Inferior parietal cortex (tissue), 1 donor: ENCODE results near the gene DISC1.
"Not testable (repeated sequence)": the region's sequence is repeated elsewhere in the genome, so short reads cannot be mapped to it uniquely, and the experiment has no call there.

Experiments used
- DNase-seq: peaks from one replicate; pipeline ENCODE4 v3.0.0-alpha.2; 2016; ENCODE audit errors: extremely low spot score

DISC1 gene

DNA sequence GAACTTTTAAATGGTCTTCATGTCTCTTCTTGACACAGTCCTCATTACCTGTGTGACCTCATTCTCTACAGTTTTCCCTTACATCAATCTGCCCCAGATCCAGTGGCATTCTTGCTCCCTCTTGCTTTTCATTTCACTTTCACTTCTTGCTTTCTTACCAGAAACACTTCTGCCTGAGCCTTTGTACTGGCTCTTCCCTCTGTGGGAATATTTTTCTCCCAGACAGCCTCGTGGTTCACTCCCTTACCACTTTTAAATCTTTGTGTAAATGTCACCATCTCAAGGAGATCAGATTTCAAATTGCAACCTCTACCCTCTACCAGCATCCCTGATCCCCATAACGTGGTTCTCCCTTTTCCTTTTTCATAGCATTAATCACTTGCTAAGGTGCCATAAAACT lies 73.2 kb downstream of the DISC1 start:
- no peak for DNase-seq

DNA sequence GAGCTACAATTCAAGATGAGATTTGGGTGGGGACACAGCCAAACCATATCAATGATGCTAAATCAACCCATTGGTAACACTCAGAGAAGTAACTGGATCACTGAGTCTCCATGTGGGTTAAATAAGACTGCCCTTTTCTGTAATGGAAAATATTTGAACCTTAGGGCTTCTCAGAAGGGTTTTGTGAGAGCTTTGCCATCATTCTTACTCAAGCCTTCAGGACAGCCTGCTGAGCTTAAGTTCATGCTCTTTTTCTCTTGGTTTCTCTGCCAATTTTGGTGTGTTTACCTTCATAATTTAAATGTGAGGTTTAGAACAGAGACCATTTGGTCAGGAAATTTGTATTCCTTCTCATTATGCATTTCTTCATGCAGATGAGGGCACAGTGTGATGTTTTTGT lies 74.7 kb downstream of the DISC1 start:
- no peak for DNase-seq

DNA sequence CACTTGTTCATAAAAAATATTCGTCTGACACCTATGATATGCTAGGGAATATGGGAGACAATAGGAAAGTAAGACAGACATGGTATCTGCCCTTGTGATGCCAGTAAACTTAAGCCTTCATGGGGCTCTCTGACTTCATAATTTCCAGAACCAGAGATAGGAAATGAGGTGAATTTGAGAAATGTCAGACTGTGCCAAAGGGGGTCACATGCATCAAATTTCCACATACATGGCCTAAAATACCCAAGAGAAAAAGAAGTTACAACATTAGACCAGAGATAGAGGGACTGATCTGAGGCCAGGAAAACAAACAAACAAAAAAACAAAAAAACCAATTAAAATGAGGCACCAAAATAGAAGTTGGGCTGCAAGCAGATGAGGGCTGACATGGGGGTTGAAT lies 75.7 kb downstream of the DISC1 start:
- DNase-seq, result no peak

DNA sequence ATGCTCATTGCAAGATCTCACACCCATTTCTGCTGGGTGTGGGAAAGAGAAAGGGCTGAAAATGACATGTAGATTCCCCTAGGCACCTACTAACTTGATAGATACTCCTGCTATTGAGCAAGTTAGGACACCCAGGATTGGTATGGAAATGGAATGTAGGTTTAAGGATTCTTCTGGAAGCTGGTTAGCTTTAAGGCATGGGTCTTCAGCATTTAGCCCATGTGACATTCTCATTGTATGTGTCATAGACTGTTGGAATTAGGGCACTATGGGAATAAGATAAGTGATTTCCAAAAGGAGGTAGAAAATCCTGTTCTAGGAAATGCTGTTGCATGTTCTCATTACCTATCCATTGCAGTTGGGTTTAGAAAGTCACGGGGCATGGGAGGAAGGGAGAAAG lies 76.2 kb downstream of the DISC1 start:
- DNase-seq, result no peak

DNA sequence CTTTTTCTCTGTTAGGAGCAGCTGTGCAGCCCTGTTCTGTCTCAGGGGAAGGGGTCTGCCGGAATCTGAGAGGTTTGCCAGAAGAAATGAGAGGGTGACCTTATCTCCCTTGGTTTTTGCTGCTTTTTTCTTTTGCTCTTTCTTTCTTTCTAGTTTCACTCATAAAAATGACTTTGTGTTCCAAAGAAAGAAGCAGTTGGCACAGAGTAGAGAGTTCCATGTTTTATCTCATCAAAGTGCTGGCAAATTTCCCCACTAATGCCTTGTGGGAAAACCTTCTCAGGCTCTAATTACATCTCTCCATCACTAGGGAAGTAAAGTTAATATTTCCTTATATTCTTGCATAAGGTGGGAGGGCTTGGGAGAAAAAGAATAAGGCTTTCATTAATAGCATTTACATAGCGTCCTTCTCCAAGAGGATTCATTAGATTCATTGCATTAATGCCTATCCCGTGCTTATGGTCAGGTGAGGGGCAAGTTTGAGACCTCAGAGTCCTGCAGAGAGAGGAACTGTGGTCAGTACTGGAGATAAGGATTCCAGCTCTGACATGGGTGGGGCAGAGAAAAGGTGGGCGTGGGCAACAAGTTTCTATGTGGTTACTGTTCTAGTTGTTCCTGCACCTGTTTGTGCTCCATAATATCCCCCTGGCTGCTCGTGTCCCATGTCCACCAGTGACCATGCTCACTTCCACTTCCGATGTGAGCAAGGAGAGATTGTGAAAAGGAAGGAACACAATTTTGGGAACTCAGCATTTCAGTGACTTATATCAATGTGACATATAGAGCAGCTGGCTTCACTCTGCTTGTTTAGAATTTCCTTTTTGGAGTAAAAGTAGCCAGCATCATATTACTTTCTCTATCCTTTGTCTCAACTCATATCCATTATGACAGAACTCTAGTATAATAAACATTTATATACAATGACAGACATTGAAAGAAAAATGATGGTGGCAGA lies 79.5 kb downstream of the DISC1 start:
- DNase-seq, result no peak

DNA sequence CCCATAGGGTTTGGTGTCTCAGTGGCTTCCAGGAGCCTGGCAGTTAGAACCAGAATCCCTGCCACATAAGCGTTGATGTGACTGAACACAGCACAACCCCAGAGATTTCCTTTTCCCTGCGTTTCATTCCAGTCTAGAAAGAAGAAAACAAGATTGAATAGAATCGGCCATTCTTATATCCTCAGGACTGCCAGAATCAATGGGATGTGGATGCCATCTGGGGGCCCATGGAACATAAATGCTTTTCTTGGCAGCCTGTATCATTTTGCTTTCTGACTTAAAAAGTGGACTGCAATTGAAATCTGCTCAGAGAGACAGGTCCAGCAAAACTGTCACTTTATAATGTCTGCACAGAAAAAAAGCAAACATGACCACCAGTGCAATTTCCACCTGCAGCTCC lies 80.3 kb downstream of the DISC1 start:
- no peak for DNase-seq

DNA sequence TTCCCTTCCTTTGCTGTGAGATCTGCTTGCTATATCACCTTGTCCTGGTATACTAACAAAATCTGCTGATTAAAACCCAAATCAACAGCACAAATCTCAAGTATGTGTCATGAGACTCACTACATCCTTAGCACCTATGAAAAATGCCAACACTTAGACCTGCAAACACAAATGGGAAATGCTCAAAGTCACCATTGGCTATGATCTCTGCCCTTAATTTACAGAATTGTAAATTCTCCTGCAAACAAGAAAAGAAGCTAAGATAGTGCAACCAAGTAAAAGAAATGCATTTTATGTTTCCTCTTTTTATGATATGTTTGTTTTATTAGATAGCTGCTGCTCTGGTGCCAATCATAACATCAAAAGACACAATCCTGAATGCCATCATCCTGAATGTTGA lies 80.8 kb downstream of the DISC1 start:
- DNase-seq, result no peak

DNA sequence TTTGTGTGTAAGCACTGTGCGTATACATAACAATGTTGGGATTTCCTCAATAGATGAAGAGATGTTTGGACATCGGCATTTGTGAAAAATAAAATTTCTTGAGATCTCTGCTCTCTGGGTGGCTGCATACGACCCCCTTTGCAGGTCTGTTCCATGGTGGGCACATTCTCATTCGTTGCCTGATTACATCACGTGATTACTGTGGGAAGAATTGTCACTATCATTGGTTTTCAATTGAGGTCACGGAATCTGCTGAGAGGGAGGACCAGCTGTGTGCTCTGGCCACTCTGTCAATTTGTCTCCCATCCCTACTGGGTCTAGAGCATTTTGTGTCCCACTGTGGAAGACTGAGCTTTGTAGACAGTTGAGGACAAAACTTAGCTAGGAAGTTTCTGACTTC lies 81.8 kb downstream of the DISC1 start:
- DNase-seq, result no peak

DNA sequence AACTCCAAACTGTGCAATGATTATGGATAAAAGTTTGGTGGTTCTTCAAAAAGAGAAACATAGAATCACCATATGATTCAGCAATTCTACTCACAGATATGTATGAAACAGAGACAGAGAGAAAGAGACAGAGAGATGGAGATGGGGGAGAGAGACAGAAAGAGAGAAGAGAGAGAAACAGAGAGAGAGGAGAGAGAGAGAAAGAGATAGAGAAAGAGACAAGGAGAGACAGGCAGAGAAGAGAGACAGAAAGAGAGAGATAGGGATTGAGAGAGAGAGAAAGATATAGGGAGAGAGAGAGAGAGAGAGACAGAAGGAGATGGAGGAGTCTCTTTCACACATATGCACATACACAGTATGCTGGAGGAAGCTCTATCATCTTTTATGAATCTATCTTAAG lies 87.8 kb downstream of the DISC1 start:
- no peak for DNase-seq

DNA sequence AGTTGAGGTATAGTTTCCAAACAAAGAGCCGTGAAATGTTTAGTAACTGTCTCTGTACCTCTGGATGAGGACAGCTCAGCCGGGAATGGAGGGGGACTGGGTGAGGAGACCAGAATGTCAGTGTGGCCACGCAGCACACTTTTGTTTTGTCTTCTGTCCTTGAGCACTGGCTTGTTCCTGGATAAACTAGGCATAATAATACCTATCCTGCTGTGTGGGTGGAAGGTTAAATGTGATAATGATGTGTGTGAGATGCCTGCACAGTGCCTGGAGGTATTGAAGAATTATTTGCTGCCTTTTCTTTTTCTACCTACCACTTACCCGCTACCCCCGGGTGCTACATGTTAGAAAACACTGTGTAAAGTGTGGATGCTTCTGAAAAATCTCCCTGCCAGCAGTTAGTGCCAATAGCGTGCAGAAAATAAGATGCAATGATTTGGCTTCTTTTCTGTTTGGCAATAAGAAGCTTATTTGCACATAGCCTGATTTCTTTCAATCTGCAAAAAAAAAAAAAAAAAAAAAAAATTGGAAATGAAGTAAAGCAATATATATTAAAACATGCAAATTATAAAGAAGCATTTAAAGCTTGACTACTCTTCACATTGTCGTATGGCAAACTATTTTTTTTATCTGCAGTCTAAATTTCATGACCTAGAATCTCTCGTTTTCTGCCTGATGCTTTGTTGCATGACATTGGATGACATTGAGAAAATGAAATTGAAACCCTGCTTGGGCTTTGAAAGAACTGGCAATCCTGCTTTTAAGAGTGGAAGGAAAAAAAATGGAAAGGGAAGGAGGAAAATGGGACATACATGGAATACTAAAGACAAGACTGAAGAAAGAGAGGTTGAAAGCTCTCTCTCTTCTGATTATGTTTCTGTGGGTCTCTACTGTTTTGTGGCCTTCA lies 89.5 kb downstream of the DISC1 start:
- no peak for DNase-seq

DNA sequence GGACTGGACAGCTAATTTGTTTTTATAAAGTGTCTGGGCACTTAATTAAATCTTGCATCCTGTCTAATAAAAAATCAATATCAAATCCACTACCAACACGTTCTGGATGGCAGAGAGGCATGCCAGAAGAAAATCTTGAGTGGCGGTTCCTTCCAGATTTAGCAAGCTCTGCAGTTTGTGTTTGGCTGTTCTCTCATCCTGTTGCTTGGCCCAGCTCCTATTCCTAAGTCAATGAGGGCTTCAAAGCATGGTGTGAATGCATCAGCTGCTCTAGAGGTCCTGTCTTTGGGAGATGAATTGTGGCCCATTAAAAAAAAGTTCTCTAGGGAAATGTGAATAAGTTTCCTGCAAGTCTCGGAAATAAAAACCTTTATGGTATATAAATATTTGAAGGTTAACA lies 90.3 kb downstream of the DISC1 start:
- DNase-seq, result no peak

DNA sequence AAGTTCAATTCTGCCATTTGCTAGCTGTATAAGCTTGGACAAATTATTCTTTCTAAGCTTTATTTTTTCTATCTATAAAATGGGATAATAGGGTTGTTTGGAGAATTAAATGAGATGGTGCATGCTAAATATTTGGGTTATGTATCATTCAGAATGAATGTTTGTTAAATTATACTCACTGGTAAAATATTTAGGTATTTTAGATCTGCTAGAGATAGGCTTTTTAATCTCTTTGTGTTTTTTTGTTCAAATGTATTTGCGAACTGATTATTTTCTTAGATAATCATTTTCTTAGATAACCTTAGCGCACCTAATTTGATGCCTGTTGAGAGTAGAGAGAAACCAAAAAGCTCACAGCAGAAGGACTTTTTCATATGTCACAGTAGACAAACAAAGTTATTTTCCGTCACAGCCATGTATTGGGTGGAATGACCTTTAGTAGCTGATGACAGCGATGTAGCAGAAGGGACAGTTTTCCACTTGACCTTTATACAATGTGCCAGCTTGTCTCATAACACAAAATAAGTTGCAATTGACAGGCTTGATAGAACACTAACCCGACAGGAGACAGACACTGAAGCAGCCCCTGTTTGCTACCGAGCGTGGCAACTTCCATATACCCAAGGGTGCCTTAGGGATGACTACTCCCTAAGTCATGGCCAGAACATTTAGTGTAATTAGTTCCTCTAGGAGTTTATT lies 93.0 kb downstream of the DISC1 start:
- DNase-seq, result no peak

DNA sequence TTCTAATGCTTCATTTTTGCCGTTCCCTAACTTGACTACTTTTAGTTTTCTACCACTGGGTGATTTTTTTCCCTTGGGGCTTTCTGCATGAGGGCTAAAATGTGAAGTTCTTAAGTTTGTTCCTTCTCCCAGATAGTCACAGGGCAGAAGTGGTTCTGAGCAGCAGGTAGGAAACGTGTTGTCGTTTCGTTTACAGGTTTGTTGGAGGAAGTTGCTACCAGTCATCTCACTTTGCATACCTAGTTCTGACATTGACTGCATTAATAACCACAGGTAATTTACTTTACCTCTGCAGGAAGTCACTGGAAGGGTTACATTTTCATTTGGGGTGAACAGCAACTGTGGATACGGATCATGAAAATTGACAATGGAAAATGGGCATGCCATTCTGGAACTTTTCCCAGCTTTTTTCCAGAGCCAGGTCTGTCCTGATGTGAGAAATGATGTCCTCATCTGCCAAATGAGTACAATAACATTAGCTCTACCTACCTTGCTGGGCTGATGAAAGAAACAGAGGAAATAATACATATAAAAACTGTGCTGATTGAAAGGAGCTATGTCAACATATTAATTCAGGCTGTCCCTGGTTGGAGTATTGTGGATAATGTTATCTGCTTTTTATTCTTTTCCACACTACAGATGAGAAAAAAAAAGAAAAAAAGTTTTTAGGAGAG lies 94.2 kb downstream of the DISC1 start:
- no peak for DNase-seq

DNA sequence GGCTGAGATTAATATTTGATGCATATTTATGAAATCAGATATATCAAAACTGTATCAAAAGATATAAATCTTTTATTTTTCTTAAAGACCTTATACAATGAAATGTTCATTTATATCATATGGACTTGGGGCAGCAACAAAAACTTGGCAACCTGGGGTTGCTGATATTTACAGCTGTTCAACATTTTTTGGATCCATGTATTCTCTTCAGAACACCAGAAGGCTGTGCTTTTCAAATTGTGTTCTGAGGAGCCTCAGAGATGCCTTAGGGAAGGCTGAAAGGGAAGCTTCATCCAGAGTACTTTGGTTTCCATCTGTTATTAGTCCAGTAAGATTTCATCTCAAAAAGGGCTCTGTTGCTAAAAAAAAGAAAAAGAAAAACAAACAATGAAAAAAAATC lies 94.8 kb downstream of the DISC1 start:
- DNase-seq, result no peak

DNA sequence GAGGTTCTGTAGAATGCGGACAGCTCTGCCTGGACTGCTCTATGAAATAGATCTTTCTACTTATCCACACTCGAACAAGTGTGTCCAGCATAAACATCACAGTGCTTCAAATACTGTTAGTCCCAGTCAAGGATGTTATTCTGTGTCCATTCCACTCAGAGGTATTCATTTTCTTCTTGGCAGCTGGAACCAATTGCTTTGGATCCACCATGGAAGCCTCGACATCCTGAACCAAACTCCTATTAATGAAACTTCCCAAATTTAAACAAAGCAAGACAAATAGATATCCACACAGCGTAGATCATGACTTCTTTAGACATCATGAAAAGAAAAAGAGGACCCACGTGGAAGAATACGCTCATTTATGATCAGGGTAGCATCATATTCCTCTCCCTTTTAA lies 95.8 kb downstream of the DISC1 start:
- DNase-seq, result no peak

DNA sequence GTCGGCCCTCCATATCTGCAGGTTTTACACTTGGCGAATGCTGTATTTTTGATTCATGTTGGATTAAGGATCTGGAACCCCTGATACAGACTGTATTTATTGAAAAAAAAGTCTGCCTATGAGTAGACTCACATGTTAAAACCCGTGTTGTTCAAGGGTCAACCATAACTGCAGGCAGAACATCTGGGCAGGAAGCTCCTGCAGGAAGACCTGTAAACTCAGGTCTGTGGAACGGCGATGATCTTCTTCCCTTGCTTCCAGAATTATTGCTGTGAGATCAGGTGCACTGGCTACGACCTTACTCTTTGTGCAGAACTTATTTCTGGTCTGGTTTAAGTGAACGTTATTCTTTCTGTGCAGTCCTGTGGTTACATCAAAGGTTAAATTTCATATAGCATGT lies 96.6 kb downstream of the DISC1 start:
- DNase-seq, result no peak

DNA sequence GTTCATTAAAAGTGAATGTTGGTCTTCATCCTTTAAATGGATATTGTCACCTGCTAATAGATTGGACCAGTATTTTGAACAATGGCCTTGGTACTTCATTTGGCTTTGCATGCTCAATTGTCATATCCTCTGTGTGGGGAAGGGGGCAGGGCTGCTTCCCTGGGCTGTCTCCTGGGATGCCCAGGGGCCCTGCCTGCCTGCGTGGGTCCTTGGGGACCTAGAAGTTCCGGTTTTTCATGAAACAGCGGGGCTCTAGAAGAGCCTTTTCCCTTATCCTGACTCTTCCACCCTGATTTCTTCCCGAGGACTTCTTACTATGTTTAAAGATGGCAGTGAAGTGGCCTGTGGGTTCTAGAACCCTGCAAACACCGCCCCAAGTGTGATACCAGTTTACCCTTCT lies 97.5 kb downstream of the DISC1 start:
- DNase-seq, result no peak

DNA sequence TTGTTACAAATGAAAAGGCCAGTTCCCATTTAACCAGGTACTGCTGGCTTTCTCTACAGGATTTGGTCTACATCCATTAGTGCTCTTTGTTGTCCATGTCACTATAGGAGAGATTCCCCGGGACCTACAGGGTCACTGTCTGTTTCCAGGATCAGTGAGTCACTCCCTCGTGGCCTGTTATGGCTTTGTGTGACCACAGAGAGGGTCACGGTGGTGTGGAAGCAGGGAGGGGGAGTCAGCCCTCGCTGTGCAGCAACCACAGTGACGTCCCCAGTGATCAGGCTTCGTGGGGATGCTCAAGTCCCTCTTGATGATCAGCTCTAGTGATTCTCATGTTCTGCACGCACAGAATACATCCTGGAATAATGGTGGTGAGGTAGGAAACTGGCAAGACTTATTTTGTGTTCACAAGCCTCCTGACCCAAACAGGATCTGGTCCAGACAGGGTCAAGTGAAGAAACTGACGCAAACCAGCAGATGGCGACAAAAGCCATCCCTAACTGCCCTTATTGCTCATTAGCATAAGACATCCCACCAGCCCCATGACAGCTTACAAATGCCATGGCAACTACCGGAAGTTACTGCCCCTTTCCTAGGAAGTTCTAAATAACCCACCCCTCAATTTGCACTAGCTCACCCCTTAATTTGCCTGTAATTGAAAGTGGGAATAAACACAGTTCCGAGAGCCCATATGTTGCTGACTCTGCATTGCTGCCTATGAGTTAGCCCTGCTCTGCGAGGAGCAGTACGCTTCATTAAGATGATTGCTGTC lies 98.5 kb downstream of the DISC1 start:
- peak; percentile 53 for DNase-seq

DNA sequence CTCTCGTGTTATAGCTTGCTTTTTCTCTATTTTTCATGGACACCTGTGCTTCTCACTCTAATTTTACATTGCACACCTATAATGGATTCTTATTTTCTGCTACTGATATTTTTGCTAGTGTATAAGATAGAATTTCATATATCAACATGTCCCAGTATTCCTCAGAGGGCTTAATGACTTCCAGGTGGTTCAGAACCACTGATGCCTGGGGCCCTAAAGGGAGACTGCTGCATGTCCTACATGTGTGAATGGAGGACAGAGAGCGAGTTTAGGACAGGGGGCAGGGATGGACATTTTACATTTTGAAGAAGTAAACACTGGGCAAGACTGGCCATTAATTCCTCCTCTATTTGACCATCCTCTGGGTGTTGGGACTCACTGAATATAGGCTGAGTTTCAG lies 100.6 kb downstream of the DISC1 start:
- no peak for DNase-seq

DNA sequence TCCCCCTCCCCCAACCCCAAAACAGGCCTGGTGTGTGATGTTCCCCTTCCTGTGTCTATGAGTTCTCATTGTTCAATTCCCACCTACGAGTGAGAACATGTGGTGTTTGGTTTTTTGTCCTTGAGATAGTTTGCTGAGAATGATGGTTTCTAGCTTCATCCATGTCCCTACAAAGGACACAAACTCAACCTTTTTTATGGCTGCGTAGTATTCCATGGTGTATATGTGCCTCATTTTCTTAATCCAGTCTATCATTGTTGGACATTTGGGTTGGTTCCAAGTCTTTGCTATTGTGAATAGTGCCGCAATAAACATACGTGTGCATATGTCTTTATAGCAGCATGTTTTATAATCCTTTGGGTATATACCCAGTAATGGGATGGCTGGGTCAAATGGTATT lies 102.4 kb downstream of the DISC1 start:
- DNase-seq, result not testable (repeated sequence)

DNA sequence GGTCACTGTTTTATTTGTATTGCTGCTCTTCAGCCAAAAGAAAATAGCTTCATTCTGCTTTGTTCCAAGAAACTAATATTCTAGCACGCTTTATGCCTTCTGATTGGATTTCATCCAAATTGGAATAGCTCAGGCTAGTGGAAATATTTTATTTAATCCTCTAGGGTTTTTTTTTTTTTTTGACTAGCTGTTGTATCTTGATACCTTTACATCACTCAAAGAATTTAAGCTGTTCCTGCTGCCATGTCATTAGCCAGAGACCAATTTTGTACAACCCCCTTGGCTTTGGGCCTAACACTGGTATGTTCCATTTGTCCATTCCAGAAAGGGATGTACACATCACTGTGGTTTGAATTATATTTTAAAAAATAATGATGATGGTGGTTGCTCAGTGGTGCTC lies 103.0 kb downstream of the DISC1 start:
- no peak for DNase-seq
